Amniotic epithelial cell (primary cell): Measurements from ENCODE around the gene ECEL1.

Experiments
- DNase-seq: peaks from one replicate; pipeline ENCODE4 v3.0.0-alpha.2; 2010; ENCODE audit warnings: low read depth

Gene ECEL1

DNA sequence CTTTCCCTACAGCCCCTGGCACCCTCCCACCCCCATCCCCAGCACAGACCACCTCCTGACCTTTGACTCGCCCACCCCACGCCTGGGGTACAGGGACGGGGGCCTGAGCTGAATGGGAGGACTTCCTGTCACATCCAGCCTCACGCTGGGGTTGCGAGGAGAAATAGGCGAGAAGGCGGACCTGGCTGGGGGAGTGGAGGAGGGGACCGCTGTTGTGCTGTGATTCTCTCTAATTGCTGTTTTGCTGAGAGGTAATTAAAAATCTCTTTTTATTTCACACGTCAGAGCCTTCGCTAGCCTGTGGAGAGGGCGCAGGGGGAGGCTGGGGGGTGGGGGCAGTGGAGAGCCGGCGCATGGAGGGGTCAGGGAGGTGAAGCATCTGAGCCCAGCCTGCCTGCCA is 9.7 kb upstream of the ECEL1 start:
- no peak for DNase-seq

DNA sequence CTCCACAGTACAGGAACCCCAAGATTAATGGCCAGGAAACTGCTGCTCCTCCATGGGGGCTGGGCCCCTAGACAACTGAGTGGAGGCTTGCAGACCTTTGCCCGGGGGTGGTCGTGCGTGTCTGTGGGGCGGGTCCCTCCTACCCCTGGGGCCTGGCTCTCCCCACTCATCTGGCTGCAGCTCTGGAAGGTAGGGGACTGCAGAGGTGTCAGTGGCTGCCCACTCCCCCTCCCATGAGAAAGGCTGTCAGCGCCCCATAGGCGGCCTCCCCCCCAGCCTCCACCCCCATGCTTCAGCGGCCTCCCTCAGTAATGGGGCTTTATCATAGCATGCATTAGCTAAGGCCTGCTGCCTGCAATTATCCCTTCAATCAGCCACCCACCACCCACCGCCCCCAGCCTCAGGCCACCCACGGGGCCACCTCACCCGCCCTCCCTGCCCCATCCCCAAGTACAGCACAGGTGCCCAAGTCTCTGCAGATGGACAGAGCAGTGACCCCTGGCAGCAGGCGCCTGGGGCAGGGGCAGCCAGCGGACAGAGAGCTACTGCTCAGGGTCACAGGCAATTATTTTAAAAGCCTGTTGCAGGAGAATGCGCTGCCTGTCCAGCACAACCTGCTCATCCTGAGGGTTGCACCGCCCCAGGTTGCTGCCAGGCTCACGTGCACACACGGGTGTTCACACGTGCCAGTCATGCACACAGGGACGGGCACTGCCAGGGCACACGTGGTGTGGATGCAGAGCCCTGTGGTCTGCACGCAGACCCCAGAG is 9.1 kb upstream of the ECEL1 start:
- DNase-seq = no peak

DNA sequence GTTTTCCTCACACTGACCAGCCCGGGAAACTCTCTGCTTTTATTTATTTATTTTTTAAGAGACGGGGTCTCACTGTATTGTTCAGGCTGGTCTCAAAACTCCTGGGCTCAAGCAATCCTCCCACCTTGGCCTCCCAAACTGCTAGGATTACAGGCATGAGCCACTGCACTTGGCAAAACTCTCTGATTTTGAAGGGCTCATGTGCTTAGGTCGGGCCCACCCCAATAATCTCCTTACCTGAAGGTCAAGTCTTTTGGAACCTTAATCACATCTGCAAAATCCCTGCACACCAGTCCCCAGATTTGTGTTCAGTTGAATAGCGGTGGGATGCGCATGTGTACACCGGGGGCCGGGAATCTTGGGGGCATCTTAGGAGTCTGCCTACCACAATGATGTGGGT is 7.7 kb upstream of the ECEL1 start:
- DNase-seq = no peak

DNA sequence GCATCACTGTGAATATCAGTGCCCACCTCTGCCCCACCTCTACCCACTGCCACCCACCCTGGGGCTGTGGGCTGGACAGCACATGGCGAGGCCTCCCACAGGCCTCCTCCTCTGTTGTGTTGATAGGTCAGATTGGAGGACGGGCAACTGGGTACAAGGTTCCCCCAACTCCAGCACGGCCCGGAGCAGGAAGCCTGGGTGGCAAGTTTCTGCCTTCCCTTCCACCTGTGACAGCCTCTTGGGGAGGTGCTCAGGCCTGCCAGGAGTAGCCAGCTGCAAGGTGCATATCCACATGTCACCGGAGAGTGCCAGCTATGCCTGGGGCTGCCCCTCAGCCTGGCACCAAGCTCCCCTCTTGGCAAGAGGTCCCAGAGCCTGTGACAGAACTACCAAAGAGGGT is 6.9 kb upstream of the ECEL1 start:
- DNase-seq = no peak

DNA sequence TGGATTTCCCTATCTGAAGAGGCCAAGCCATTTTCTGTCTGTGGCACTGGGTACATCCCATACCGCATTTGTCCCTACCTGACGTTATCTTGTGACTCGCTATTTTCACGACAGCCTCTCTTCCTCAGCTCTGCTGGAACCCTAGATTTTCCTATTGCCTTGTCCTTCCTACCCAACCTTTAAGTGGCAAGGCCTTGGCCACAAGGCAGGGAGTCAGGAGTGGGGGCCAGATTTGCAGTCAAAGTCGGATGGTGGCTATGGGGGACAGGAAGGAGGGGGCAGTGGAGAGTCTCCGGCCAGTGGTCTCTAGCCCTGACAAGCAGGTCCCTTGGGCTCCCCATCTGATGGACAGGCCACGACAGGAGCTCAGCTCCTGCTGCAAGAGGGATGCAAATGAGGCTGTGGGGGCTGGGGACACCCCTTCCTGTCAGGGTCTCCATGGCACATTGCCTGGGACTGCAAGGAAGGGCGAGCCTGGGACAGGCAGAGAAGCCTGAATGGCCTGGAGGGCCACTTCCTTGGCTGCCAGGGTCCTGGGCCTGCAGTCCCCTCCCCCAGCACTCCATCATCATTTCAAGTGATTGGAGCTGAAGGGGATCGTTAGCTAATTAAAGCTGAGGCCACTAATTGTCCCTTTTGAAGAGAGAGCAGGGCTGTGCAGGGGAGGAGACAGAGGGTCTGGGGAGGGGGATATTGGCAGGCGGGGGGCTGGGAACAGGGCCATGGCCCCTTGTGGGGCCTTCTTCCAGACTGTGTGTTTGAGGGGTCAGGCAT is 6.3 kb upstream of the ECEL1 start:
- no peak for DNase-seq

DNA sequence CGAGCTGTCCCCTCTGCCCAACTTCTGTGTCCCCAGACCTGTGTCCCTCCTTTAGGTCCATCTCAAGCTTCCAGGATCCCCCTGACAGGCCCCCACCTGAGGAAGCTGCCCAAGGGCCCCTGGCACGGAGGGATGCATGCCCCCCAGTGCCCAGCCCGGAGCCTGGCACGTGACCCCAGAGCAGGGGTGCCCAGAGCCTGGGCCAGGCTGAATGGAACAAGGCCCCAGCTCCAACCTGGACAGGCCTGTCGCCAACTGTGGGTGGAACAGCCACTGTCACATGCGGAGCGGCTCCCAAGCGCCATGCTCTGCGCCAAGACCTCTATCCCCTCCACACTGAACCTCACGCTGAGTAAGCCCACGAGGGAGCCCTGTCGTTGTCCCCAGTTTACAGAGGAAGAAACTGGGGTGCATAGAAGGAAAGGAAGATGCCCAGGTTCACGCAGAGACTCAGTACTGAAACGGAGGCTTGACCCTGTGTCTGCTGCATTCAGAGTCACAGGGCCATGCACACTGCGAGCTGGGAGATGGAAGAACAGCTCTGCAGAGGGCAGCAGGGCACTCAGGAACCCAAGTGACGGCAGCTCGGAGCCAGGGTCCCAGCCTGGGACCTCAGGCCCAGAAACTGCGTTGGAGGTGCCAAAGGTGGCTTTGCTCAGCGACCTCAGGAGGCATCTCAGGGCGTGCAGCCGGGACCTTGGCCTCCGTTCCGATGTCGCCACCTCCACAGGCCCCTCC is 5.5 kb upstream of the ECEL1 start:
- no peak for DNase-seq

DNA sequence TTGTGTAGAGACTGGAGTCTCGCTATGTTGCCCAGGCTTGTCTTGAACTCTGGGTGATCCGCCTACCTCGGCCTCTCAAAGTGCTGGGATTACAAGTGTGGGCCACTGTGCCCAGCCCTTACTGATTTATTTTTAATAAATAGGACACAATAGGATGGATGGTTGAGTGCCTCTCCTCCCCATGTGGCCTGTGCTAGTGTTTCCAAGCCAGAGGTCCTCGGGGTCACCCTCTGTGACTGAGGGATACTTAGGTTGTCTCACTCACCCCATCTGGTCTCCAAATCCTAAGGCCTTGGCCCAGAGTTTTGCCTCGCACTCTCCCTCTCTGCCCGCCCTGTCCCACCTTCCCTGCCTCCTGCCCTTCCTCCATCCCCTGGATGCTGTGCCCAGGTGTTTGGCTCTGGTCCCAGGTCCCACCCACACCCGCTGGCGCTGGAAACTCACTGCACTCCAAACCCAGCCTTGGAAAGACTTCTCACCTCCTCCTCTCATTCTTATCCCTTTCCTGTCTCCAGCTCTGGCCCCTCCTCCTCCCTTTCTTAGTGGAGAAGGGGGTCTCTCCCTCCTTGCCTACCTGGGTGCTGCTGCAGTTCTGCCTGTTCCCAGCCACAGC is 4.7 kb upstream of the ECEL1 start:
- DNase-seq = no peak

DNA sequence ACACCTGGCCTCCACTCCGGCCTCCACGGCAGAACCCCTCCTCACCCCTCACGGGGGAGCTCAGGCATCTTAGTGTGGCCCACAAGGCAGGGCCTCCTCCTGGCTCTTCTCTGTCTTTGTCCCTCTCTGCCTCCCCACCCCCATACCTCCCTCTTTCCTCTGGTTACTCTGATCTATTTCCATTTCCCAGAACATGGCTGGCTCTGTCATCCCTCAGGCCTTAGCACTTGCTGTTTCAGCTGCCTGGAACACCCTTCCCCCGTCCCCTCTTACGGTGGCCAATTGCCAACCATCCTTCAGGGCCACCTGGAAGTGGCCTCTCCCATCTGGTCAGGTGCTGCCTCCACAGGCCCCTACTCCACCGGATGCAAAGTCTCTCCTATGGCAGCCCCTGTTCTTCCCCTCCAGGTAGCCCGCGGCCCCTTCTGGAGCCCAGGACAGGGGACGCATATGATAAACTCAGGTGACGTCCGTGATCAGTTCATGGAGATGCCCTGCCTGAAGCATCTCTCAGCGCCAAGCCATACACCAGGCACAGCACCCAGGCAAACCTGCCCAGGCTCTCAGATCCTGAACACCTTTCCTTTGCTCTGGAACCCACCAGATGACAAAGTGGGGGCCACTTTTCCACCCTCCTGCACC is 3.6 kb upstream of the ECEL1 start:
- DNase-seq = no peak

DNA sequence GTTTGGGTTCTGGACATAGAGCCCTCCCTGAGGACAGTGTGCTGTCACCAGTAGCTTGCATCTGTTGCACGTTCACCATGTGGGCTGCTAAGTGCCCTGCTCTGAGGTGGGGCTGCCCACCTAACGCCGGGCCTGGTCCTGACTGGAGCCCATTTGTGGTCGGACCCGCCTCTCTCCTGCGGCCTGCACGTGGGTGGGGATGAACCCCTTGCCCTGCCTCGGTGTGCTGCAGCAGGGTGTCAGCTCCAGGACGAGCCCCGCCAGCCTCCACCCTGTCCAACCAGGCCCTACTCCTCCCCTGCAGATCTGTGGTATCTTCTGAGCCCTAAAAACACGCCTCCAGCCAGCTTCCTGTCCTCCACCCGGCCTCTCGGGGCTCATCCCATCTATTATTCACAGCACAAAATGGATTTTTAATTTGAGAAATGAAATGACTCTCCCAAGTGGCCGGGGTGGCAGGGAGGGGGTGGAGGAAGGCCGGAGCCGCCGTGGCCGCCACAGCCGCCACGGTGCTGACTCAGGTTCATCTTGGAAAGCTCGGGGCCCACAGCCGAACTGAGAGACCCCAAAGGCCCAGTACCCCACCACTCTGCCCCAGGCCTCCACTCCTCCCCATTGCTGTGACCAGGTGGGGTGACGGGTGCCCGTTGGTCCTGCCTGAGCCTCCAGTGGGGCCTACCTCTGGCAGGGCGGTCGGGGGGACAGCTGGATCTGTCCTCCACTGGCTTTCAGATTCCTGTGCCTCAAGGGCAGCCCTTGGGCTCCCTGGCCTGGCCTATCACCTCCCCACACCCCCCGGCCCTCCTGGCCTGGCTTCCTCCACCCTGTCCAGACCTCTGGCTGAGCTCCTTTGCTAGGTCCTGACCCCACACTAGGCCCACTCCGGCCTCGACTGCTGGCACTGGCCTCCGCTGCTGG is 2.8 kb upstream of the ECEL1 start:
- no peak for DNase-seq

DNA sequence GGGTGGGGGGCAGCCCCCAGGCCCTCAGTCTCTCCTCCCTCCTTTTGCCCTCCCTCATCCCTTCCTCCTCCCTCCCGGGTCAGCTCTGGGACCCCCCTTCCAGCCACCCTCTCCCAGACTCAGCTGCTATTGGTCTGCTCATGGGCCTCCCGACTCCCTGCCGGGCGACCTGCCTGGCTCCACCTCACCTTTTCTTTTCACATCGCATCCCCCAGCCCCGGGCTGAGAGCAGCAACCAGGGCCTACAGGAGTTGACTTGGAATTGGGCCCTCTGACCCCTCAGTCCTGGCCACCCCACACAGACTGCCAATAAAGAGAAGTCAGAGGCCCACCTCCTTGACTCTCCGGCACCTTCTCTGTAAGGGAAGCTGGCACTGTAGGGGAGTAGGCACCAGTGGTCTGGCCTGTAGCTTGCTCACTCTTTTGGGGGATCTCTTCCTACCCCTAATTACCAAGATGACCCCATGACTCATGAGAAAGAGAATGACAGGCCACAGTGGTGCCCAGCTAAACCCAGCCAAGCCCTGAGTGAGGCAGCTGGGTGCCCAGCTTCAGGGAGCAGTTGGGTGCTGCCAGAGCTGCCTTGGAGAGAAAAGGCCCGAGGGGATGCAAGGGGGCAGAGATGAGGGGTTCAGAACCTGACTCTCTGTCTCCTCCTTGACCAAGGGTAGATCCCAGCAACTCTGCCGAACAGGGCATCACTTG is 2.0 kb upstream of the ECEL1 start:
- no peak for DNase-seq

DNA sequence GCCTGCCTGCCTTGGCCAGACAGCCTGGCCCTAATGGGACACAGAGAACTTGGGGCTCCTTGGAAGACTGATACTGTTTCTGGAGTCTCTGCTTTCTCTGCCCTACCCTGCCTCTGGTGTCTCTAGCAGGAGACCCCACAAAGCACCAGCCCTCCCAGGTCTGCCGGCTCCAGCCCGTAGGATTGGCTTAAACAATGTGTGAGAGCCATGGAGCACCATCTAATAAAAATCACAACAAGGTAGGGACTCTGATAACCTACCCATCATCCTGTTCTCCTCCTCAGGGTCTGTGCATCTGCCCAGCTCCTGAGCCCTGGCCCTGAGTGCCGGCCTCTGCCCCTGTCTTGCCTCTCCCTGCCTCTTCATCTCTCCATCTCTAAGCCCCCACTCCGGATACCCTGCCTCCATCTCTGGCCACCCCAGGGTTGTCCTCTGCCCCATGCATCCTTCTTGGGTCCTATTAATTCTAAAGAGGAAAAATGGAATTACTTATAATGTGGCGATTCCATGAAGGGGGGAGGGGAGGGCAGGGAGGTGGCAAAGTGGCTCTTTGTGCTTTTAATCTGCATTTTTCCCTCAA is 1.2 kb upstream of the ECEL1 start:
- no peak for DNase-seq

DNA sequence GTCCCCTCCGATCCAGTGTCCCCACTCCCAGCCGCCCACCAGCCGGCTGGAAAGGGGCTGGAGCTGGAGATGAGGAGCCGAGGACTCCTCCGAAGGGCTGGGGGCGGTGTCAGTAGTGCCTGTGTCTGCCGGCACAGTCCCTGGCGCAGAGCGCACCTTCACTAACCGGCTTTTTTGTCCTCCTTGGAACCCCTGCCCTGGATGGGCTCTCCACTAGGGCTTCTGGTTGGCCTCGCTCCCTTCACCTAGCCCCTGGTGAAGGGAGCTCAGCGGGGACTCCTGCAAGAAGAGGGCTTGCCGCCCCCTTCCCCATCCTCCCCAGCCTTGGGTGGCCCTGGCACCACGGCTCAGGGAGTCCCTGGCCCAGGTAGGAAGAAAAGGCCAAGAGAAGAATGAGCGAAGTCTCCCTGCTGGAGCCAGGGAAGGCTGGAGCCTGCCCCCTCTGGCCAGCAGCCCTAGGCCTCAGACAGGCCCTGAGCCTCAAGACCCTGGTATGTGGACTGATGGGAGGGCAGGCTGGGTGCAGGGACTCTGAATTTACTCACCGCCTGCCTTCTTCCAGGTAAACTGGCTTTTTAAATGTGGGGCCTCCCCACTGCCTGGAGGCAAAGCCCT is 570 bp upstream of the ECEL1 start:
- no peak for DNase-seq

DNA sequence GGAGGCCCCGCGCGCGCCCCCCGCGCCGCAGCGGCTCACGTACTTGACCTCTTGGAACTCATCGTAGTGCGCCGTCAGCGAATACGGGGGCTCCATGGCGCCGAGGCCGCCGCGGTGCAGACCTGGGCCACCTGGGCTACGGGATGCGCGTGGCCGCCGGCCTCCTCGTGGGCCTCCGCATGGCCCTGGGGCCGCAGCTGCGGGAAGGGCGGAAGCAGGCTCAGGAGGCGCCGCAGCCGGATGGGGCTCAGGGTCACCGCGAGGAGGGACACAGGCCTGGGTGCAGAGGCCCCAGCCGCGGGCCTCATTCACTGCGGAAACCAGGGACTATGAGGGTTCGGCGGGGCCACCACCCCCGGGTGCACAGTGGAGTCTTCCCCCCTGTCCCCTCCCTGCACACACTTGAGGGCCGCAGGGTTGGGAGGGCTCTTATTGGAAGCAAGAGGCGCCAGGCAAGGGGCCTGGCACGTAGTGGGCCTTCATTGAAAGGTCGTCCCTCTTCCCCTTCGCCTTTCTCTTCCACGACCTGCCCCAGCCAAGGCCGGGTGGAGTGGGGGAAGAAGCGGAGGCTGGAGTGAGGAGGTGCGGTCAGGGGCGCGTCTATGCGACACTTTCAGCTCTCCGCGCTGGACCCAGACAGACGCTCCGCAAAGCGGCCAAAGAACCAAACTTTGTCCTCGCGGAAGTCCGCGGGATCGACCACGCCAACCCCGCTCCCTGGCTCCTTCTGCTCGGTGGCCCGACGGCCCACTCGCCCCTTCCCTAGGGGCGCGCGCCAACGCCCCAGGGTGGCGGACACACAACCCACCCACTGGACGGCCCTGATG is 863 bp downstream of the ECEL1 start:
- no peak for DNase-seq

DNA sequence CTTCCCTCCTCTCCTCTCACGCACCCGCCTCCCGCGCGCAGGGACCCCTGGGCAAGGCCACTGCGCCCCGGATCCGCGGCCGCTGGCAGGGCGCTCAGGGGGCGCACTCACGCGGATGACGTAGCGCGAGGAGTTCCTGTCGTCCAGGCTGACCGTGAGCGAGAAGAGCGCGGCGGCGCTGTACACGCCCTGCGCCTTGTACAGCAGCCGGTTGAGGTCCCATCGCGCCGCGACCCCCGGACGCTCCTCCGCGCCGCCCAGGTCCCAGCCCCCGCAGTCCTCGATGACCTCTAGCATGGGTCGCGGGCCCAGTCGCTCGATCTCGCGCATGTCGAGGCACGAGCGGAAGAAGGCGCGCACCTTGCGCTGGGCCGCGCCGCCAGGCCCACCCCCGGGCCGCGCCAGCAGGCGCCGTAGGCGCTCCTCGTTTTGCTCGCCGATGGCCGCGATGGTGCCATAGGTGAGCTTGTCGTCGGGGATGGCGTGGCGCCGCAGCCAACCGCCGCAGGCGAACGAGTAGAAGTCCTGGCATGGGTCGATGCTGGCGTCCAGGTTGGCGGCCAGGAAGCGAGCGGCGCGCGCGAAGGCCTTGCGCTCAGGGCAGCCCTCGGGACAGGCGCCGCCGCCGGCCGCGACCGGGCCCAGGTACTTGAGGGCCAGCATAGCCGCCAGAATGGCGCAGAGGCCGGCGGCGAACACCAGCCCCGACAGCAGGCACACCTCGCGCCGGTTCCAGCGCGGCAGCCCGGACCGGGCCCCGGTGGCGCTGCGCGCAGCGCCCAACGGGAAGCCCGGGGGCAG is 1.7 kb downstream of the ECEL1 start:
- no peak for DNase-seq

DNA sequence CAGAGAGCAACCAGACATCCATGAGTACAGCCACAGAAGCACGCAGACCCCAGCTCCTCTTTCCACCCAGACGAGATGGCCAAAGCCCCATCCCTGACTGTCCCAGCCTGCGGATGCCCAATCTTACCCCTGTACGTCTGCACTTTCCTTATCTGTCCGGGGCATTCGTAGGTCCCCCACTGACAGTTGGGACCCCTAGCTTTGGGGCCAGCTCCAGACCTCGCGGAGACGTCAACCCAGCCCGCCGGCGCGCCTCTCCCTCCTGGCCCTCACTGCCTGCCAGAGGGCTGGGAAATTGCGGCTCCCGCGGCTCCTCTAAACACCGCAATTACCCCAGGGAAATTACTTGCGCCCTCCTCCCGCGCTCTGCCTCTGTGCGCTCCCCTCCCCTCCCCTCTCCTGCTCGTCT is 2.3 kb downstream of the ECEL1 start:
- no peak for DNase-seq

DNA sequence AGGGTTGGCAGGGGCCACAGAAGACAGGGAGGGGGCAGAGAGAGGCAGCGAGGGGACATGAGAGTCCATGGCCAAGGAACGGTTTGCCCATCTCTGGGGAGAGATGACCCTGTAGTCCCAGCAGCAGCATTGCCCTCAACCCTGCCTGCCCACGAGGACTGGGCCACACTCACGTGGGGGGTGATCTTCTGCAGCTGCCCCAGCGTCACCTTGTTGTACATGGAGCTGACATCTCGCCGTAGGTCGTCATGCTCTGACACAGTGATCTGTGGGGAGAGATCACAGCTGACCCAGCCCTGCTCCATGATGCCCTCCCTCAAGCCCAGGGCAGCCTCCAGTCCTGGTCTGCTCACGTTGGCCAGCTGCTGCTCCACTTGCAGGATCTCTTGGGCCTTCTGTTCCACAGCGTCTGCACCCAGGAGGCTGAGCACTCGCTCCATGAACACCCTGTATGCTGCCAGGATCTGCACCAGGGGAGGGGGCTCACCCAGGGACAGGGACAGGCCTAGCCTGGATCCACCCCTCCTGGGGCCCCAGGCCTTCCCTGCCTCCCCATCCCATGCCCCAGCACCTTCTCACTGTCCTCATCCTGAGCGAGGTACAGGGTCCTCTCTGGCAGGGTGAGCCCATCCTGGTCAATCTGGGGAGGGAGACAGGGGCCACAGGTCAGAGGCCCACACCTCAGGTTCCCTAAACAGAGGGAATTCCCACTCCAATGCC is 2.8 kb downstream of the ECEL1 start:
- DNase-seq = no peak
